ENCODE measurements around the gene OLFM2.
"Not testable (repeated sequence)": the region's sequence is repeated elsewhere in the genome, so short reads cannot be mapped to it uniquely, and the experiment has no call there.

Gene OLFM2

DNA sequence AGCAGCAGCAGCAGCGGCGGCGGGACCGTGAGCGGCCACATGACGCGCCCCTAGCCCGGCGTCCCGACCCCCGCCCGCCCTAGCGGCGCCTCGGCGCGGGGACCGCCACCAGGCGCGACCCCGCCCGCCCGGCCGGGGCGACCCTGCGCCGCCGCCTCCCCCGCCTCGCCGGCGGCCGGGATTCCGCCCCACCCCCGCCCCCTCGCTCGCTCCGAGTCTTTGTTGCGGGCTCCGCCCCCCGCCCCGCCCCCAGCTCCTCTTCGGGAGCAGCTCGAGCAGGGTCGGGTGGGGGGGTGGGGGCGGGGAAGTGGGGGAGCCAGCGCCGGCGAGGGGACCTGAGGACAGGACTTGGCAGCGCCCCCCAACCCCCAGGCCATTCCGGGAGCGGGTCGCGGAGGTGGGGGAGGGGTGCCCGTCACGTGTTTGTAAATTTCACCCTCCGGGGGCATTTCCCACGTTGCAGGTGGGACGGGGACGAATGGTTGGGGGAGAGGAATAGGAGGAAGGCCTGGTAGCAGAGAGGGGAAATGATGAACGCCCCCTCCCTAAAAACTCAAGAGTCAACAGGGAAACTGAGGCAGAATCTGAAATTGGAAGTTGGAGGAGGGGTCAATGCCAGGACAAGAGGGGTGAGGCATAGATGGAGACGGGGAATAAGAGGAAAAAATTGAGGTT is at the start of gene OLFM2:
Gene OLFM2, minus strand, starts transcription at position 190 of the 675 bp plus-strand sequence. Its CDS starts 149 bp downstream, at position 41.
- FAIRE-seq: no peak

DNA sequence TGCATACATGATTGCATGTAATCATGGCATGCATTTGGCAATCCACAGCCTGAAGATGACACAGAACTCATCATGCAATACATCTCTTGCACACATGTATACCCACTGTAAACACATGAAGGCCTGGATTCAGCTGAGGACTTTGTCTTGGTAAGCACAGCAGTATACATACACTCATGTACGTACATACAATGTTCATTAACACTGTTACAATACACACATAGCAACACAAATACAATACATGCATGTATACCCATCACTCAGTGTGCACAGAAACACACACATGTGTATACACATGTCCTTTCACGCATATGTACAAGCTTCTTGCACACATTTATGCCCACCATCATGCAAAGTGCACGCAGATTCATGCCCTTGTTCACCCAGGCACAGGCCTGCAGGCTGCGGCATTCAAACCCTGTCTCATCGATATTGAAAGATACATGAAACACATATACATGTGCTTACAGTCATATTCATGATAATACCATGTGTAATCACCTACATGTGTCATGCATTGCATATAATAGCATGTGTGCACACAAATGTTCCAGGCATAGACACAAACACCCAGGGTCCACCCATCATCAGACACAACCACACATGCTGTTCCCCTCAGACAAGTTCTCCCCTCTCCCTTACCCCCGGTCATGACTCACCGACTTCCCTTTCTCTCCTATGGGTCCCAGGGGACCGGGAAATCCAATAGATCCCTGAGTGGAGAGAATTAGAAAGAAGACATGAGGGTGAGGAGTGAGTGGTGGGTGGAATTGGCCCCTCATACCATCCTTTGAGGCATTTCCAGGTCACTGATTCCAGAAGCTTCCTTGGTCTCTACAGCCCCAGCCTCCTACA is 45.3 kb upstream of the OLFM2 start:
- DNase-seq (ENCODE audit: low spot score): no peak
- no peak for FAIRE-seq

More for the DNA sequence above, at the start of gene OLFM2:
- DNase-seq (ENCODE audit: low spot score): peak; percentile 62

DNA sequence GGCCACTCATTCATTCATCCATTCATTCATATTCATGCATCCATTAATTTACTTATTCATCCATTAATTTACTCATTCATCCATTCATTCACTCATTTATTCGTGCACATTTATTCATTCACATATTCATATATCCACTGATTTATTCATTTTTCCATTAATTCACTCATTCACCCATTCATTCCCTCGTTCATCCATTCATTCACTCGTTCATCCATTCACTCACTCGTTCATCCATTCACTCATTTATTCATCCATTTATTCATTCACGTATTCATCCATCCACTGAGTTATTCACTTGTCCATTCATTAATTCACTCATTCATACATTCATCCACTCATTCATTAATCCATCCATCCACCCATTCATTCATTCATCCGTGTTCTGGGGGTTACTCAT is 35.8 kb upstream of the OLFM2 start:
- no peak for FAIRE-seq
- DNase-seq (ENCODE audit: low spot score): no peak

DNA sequence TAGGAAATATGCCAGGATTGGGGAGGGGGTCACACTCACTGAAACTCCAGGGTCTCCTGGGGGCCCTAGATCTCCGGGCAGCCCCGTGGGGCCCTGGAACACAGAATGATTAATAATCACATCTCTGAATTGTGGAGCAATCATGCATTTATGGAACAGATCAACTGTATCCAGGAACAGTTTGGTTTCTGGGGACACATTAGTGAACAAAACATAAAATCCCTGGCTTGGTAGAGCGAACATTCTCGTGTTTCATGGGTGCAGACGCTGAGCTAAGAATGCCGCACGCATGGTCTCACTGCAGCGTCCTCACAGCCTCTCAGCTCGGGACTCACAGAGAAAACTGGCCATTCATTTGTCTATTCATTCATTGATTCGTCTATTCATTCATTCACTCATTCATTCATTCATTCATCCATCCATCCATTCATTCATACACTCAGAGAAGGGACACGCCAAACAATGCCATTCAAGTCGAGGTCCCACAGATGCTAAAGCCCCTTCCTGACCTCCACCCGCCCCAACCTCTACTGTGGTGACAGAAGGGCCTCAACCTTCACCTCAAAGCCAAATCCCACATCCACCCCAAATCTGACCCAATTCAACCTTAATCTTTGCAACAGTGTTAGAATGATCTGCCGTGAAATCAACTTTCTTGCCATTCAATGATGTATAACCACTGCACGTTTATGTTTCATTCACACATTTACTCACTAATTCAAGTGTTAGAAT is 35.0 kb upstream of the OLFM2 start:
- DNase-seq (ENCODE audit: low spot score) (no peak), FAIRE-seq (no peak)

DNA sequence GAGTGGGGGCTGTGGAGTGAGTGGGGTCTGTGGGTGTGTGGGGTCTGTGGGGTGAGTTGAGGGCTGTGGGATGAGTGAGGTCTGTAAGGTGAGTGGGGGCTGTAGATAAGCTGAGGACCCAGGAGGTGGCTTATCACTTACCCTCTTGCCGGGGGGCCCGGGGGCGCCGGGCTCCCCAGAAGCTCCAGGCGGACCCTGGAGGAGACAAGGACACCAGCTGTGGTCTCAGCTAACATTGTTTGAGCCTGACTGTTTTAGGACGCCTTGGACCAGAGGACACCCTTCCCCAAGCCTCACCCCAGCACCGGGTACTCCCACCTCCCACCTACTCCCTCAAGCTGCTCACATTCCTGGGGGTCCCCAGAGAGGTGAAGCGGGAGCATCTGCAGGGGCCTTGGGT is 34.2 kb upstream of the OLFM2 start:
- no peak for DNase-seq (ENCODE audit: low spot score)
- no peak for FAIRE-seq

DNA sequence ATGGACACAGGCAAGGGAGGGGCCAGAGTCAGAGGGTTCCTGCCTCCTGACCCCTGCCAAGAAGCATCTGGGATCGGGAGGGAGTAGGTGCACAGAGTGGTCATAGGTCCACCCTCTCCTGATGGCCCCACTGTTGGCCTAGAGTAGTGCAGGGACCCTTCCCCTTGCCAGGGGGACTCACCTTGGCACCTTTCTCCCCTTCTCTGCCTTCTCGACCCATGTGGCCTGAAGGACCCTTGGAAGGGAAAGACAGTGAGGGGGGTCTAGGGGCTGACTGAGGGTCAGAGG is 33.3 kb upstream of the OLFM2 start:
- FAIRE-seq: no peak
- DNase-seq (ENCODE audit: low spot score): no peak

DNA sequence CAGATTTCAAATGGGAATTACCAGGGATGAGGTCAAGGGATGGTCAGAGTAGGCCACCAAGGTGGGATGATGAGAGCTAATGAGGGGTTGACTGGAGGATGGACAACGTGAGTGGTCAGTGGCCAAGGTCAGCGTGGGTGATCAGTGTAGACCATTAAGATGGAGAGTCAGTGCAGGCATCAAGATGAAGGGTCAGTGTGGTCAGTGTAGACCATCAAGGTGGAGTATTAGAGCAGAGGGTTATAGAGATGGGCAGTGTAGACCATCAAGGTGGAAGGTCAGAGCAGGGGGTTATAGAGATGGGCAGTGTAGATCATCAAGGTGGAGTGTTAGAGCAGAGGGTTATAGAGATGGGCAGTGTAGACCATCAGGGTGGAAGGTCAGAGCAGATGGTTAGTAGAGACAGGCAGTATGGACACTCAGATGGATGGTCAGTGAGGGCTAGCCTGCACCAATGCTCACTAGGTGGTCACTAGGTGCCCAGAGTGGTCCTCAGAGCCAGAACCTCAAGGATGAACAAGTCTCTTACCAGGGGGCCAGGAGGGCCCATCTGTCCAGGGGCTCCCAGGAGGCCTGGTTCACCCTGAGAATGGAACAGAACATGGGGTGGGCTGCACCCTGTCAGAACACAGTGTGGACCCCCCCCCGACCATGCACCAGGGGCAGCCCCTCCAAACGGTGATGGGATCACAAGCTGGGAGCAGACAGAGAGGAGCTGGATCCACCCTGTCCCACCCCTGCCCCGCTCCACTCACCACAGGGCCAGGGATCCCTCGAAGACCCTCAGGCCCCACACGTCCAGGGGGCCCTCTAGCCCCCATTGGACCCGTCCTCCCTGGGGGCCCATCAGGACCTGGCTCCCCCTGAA is 32.7 kb upstream of the OLFM2 start:
- FAIRE-seq: no peak
- DNase-seq (ENCODE audit: low spot score): no peak

DNA sequence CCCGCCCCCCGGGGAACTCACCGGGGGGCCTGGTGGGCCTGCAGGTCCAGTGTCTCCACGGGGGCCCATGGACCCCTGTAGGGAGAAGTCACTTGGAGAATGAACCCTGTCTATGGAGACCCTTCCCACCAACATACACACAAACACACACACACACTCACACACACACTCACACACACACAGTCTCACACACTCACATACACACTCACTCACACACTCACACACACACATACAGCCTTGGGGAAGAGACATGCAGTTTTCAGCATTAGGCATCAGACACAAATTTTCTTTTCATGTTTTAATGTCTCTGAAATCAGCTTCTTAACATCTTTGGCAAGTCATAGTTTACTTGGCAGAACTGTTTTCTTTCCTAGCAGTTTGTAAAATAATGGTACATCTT is 31.0 kb upstream of the OLFM2 start:
- DNase-seq (ENCODE audit: low spot score) (no peak), FAIRE-seq (no peak)

DNA sequence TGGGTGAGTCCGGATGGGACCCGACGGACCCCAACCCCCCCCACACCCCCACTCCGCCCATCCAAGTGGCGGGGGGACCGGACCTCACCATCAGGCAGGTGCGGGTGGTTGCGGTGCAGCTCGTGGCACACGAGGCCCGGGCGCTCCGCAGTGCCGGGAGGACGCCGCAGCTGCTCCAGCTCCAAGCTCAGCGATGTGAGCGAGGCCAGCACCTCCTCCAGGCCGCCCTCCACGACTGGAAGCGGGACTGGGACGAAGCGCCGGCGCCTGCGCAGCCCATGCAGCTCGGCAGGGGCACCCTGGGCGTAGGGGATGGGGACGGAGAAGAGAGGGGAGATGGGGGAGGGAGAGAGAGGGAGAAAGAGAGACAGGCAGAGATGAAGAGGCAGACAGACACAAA is 30.1 kb upstream of the OLFM2 start:
- FAIRE-seq (no peak), DNase-seq (ENCODE audit: low spot score) (no peak)

DNA sequence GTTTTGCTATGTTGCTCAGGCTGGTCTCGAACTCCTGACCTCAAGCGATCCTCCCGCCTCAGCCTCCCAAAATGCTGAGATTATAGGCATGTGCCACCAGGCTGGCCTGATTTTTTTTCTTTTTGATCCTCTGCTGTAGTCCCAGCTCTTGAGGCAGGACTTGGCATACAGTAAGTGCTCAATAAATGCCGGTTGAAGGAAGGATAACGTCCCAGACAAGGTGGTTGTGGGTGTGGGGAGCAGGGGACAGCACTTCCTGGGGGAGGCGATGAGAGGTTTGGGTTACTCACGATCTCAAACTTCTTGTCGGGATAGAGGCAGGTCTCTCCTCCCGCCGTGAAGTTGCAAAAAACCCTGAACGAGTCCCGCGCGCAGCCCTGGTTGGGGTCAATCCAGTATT is 29.7 kb upstream of the OLFM2 start:
- DNase-seq (ENCODE audit: low spot score): no peak
- no peak for FAIRE-seq

DNA sequence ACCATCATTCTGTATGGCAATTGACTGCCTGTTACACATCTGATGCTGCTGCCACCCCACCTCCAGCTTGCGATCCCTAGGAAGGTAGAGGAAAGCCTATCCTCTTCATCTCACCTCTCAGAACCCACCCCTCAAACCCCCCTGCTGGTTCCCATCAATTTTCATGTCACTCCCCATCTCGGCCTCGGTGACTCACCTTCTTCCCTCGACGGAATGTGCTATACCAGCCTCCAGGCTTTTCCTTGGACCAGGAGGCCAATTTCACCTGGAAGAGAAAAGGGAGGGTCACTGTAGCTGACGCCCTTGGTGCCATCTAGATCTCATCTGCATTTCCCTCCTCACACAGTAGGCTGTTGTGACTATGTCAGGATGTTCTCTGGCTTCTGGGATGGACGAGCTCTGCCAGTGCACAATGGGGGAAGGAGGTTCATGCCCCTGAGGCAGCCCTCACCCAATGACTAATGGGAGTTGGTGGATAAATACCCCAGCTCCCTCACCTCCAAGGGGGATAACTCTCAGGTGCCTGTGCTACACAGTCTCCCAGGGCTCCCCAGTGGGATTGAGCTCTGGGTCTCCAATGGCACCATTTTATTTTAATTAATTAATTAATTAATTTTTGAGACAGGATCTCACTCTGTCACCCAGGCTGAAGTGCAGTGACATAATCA is 26.4 kb upstream of the OLFM2 start:
- FAIRE-seq (no peak), DNase-seq (ENCODE audit: low spot score) (no peak)

DNA sequence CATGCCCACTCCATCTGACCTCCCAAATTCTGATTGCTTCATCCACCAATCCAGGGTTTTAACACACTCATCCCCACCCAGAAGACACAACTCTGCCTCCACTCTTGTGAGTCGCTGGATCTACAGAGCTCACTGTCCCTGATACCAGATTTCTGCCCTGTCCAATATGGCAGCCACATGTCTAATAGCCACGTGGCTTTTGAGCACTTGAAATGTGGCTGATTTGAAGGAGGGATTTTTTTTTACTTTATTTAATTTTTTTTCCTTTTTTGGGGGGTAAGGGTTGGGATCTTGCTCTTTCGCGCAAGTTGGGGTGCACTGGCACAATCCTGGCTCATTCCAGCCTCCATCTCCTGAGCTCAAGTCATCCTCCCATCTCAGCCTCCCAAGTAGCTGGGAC is 24.8 kb upstream of the OLFM2 start:
- no peak for FAIRE-seq
- DNase-seq (ENCODE audit: low spot score): no peak

DNA sequence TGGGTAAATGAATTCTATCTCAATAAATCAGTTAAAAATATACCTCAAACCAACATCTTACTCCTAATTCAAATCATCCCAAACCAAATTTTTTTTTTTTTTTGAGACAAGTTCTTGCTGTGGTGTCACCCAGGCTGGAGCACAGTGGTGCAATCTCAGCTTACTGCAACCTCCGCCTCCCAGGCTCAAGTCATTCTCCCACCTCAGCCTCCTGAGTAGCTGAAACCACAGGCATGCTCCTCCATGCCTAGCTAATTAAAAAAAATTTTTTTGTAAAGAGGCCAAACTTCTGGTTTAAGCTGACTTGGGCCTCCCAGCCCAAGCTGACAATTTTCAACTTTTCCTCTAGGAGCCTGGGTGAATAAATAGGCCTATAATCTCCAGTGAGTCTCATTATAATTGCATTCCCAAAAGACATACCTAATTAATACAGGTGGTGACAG is 22.1 kb upstream of the OLFM2 start:
- DNase-seq (ENCODE audit: low spot score): no peak
- FAIRE-seq: no peak

DNA sequence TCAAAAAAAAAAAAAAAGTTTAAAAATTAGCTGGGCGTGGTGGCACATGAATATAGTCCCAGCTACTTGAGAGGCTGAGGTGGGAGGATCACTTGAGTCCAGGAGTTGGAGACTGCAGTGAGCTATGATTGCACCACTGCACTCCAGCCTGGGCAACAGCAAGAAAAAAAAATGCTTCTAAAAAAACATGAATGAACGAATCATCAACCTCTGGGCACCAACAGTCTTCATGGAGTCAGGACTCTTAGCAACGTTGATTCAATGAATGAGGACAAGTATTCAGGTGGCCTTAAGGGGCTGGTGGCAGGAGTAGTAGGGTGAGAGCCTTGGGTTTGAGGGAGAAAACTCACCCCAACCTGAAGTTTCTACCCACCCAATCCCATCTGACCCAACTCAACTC is 20.6 kb upstream of the OLFM2 start:
- FAIRE-seq: no peak
- DNase-seq (ENCODE audit: low spot score): no peak

DNA sequence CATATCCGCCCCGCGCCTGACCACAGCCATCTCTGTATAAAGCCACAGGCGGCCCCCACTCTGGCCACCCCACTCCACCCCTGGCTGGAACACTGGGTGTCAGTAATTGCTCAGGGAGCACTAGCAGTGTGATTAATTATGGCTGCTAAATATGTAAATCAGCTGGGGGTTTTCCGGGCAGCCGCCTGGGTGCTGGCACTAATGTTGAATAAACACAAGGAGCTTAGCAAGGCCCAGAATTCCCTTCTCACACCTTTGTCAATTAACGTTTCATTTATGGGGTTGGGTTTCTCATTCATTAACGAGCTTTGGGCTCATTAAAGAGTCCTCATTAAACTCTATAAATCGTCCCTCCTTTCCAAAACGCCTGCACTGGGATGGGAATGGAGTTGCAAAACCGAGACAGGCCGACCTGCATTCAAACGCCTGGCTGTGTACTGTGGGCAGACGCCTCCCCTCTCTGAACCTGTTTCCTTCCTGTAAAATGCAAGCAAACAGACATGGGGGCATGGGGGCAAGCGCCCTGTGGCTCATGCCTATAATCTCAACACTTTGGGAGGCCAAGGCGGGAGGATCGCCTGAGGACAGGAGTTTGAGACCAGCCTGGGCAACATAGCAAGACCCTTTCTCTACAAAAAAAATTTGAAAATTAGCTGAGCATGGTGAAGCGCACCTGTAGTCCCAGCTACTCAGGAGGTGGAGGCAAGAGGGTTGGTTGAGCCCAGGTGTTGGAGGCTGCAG is 17.7 kb upstream of the OLFM2 start:
- DNase-seq (ENCODE audit: low spot score): no peak
- no peak for FAIRE-seq

DNA sequence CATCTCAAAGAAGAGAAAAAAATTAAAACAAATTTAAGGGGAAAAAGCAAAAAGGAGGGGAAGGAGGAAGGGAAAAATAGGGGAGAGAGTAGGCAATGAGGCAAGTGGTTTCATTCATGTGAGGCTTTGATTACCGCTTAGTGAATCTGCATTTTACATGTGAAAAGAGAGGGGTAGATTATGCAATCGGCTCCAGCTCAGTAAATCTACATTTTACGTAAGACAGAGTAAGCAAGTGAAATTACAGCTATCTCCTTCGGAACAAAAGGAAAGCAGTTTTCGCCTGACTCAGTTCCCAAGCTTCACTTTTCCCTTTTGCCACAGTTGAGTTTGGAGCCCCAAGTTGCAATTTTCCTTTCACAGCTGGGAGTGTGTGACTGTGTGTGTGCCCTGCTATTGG is 16.0 kb upstream of the OLFM2 start:
- FAIRE-seq (no peak), DNase-seq (ENCODE audit: low spot score) (no peak)

DNA sequence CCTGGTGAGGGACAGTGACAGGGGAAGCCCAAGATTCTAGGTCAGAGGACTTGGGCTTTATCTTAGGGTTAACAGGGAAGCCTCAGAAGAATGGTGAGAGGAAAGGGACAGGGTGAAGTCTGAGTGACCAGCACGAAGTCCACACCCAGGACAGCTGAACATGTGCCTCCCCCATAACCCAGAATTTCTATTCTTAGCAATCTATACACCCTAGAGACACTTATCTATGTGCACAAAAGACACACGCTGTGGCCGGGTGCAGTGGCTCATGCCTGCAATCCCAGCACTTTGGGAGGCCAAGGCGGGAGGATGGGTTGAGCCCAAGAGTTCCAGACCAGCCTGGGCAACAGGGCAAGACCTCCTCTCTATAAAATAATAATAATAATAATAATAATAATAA is 11.1 kb upstream of the OLFM2 start:
- FAIRE-seq (no peak), DNase-seq (ENCODE audit: low spot score) (no peak)

DNA sequence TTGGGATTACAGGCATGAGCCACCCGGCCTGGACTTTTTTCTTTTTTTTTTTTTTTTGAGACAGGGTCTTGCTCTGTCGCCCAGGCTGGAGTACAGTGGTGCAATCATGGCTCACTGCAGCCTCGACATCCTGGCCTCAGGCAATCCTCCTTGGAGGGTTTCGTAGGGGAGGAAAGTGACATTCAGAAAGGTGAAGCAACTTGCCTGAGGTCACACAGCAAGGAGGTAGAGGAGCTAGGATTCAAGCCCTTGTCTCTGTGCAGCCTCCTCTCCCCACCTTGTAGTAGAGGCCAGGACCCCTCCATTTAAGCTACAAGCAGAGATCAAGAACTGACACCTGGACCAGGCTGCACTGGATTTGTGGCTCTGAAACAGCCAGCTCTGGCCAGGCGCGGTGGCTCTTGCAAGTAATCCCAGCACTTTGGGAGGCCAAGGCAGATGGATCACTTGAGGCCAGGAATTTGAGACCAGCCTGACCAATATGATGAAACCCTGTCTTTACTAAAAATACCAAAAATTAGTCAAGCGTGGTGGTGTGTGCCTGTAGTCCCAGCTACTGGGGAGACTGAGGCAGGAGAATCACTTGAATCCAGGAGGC is 10.3 kb upstream of the OLFM2 start:
- DNase-seq (ENCODE audit: low spot score); FAIRE-seq: not testable (repeated sequence)

DNA sequence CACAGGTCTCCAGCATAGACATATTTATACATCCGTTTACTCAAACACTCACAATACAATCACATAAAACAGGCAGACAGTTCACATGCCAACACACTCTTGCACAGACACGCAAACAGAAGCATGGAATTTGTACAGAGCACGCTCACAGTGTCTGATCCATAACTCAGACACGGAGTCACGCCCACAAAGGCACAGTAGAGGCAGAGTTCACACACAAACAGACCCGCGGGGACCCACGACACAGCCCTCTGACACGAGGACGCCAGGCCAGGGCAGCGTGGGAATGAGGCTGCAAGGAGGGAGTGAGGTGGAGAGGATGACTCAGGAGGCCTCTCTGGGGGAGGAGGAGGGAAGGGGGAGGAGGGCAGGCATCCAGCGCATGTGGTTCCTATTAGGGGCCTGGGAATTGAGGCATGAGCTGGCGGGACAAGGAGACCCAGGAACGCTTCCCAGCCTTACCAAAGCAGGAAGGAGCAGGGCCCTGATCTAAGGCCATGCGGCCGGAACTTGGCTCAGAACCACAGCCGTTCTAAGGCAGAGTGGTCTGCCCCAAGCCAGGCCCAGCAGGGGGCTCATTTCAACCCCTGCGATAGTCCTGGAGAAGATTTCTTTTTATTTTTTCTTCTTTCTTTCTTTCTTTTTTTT is 9.1 kb upstream of the OLFM2 start:
- DNase-seq (ENCODE audit: low spot score) (peak; percentile 82), FAIRE-seq (peak; percentile 30)
